AG04449 (cell line): ENCODE data around the gene TIMELESS.
"Not testable (repeated sequence)": the region's sequence is repeated elsewhere in the genome, so short reads cannot be mapped to it uniquely, and the experiment has no call there.

Experiments used
- CTCF ChIA-PET: fragments of 350-600 bp; formaldehyde crosslinking; extraction: SDS; loops from one replicate; lab custom pipeline; 2021; ENCODE audit warnings: antibody characterized with exemption; lab: Yijun Ruan, JAX
- POLR2A ChIA-PET: fragments of 400-600, 350-600 bp; formaldehyde crosslinking; extraction: SDS; loops from one replicate; lab custom pipeline; 2020; ENCODE audit warnings: antibody characterized with exemption, inconsistent platforms; lab: Yijun Ruan, JAX
- DNase-seq: peaks from one replicate; pipeline ENCODE4 v3.0.0-alpha.2; 2010; ENCODE audit warnings: low read depth, low spot score
- H3K4me3 ChIP-seq: 2 replicates; pipeline ENCODE4 v1.5.1; 2011; ENCODE audit warnings: low read depth, mild to moderate bottlenecking, control low read depth, low read length
- TF ChIP-seq, protein P1 (sequence below): IDR thresholded peaks from one replicate; pipeline ENCODE4 v1.5.1; 2011; ENCODE audit warnings: mild to moderate bottlenecking, moderate library complexity, low read length, control low read depth, inconsistent platforms; ENCODE audit not compliant: insufficient read depth; ENCODE audit errors: missing control alignments

The TIMELESS gene, protein sequence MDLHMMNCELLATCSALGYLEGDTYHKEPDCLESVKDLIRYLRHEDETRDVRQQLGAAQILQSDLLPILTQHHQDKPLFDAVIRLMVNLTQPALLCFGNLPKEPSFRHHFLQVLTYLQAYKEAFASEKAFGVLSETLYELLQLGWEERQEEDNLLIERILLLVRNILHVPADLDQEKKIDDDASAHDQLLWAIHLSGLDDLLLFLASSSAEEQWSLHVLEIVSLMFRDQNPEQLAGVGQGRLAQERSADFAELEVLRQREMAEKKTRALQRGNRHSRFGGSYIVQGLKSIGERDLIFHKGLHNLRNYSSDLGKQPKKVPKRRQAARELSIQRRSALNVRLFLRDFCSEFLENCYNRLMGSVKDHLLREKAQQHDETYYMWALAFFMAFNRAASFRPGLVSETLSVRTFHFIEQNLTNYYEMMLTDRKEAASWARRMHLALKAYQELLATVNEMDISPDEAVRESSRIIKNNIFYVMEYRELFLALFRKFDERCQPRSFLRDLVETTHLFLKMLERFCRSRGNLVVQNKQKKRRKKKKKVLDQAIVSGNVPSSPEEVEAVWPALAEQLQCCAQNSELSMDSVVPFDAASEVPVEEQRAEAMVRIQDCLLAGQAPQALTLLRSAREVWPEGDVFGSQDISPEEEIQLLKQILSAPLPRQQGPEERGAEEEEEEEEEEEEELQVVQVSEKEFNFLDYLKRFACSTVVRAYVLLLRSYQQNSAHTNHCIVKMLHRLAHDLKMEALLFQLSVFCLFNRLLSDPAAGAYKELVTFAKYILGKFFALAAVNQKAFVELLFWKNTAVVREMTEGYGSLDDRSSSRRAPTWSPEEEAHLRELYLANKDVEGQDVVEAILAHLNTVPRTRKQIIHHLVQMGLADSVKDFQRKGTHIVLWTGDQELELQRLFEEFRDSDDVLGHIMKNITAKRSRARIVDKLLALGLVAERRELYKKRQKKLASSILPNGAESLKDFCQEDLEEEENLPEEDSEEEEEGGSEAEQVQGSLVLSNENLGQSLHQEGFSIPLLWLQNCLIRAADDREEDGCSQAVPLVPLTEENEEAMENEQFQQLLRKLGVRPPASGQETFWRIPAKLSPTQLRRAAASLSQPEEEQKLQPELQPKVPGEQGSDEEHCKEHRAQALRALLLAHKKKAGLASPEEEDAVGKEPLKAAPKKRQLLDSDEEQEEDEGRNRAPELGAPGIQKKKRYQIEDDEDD

DNA sequence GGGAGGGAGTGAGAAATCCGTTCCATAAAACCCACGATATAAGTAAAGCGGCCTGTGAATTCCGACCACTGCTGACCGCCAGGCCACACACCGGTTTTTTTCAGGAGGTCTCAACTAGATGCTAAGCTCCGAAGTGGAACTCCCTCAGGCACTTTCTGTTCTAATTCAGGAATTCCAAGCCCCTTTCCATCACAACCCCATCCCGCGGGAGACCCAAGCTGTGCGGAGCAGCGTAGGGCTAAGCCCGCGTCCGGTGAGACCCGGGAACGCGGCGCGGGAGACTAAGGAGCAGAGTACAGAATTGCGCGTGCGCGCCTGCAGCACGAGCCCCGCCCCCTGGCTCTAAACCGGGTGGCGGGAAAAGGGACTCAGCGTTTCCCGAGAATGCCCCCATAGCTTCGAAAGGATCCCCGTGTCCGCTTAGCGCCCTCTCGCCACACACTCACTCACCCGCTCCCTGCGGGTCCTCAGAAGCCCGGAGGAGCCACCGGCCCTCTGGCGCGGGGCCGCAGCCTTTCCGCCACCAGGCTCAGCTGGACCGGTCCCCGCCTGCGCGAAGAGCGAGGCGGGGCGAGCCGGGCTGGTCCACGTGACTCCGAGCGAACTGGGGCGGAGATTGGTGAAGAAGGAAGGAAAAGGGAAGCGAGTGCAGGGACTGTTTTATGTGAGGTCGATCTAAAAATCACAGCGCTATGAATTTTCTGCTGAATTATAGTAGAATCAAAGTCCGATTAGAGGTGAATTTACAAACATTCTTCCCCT, at the start of gene TIMELESS:
Gene TIMELESS (minus strand): TSS at position 567 of the 762 bp plus-strand sequence. CDS start 15,256 bp downstream, outside the sequence.
- CTCF ChIA-PET: interaction anchor here (0.7 to 8.8 kb wide), 7 partner anchors 9 to 259 kb away, joined by 3 to 100 read pairs (median 5); partner anchors contain the start of genes CNPY2, COQ10A and SMARCC2
- DNase-seq: peak; percentile 17

DNA sequence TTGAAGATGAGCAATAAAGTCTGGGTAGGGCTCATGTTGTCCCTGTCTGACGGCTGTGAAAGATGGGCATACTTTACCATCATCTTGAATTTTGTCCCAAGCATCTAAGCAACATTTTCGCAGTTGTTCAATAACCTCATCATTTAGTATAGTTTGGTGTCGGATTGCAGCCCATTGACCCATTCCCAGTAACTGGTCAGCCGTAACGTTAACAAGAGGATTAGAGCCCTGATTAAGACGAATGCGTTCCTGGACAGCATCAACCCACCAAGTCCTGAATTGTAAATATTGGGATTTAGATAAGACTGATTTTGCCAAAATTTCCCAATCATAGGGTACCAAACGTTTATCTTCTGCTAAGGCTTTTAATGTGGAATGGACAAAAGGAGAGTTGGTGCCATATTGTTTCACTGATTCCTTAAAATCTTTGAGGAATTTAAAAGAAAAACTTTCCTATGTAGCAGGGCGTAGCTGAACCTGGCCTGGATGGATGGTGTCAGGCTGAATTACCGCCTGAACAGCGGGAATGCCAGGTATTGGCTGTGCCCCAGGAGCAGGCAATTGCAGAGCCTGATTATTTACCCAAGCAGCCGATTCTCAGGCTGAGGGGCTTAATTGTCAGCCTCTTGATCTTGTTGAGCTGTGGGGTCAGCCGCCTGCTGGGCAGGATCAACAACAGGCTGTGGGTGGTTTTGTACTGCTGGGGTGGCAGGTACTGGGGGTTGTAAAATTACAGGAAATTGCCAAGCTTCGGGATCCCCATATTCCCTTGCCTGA, 49.1 kb upstream of the TIMELESS start:
- POLR2A ChIA-PET, CTCF ChIA-PET: not testable (repeated sequence)

More for the DNA sequence above, at the start of gene TIMELESS:
- TF ChIP-seq, protein P1, sequence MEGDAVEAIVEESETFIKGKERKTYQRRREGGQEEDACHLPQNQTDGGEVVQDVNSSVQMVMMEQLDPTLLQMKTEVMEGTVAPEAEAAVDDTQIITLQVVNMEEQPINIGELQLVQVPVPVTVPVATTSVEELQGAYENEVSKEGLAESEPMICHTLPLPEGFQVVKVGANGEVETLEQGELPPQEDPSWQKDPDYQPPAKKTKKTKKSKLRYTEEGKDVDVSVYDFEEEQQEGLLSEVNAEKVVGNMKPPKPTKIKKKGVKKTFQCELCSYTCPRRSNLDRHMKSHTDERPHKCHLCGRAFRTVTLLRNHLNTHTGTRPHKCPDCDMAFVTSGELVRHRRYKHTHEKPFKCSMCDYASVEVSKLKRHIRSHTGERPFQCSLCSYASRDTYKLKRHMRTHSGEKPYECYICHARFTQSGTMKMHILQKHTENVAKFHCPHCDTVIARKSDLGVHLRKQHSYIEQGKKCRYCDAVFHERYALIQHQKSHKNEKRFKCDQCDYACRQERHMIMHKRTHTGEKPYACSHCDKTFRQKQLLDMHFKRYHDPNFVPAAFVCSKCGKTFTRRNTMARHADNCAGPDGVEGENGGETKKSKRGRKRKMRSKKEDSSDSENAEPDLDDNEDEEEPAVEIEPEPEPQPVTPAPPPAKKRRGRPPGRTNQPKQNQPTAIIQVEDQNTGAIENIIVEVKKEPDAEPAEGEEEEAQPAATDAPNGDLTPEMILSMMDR: no peak
- peak within 1 kb of the TSS; percentile 80 for H3K4me3 ChIP-seq
- POLR2A ChIA-PET: interaction anchor here (0.7 to 1.7 kb wide), 3 partner anchors 21 to 133 kb away, joined by 3 to 11 read pairs (median 5); partner anchors contain the start of genes CNPY2 and STAT2

DNA sequence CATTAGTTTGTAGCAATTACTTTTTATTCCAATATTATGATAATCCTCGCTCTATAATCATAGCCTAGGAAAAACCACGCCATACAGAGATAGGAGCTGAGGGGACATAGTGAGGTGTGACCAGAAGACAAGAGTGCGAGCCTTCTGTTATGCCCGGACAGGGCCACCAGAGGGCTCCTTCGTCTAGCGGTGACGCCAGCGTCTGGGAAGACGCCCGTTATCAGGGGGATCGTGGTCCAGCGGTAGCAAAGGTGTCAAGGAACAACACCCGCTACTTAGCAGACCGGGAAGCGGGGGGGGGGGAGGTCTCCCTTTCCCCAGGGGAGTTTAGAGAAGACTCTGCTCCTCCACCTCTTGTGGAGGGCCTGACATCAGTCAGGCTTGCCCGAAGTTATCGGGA, 47.5 kb upstream of the TIMELESS start:
- CTCF ChIA-PET: interaction anchor here (1.0 to 2.1 kb wide), 12 partner anchors 10 to 139 kb away, joined by 3 to 14 read pairs (median 4); partner anchors contain the start of gene RBMS2
- H3K4me3 ChIP-seq, DNase-seq, POLR2A ChIA-PET: not testable (repeated sequence)
- TF ChIP-seq, protein P1: peak; percentile 46

More for the DNA sequence above, 49.1 kb upstream of the TIMELESS start:
- H3K4me3 ChIP-seq, DNase-seq: not testable (repeated sequence)

DNA sequence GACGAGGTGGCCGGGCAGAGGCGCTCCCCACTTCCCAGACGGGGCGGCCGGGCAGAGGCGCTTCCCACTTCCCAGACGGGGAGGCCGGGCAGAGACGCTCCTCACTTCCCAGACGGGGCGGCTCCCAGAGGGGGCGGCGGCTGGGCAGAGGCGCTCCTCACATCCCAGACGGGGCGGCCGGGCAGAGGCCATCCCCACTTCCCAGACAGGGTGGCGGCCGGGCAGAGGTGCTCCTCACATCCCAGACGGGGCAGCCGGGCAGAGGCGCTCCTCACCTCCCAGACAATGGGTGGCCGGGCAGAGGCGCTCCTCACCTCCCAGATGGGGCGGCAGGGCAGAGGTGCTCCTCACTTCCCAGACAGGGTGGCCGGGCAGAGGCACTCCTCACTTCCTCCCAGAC, 45.3 kb upstream of the TIMELESS start:
- H3K4me3 ChIP-seq, CTCF ChIA-PET, DNase-seq, POLR2A ChIA-PET: not testable (repeated sequence)

DNA sequence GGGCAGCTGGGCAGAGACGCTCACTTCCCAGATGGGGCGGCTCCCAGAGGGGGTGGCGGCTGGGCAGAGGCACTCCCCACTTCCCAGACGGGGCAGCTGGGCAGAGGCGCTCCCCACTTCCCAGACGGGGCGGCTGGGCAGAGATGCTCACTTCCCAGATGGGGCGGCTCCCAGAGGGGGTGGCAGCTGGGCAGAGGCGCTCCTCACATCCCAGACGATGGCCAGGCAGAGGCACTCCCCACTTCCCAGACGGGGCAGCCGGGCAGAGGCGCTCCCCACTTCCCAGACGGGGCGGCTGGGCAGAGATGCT, 44.8 kb upstream of the TIMELESS start:
- DNase-seq, H3K4me3 ChIP-seq, CTCF ChIA-PET, POLR2A ChIA-PET: not testable (repeated sequence)

DNA sequence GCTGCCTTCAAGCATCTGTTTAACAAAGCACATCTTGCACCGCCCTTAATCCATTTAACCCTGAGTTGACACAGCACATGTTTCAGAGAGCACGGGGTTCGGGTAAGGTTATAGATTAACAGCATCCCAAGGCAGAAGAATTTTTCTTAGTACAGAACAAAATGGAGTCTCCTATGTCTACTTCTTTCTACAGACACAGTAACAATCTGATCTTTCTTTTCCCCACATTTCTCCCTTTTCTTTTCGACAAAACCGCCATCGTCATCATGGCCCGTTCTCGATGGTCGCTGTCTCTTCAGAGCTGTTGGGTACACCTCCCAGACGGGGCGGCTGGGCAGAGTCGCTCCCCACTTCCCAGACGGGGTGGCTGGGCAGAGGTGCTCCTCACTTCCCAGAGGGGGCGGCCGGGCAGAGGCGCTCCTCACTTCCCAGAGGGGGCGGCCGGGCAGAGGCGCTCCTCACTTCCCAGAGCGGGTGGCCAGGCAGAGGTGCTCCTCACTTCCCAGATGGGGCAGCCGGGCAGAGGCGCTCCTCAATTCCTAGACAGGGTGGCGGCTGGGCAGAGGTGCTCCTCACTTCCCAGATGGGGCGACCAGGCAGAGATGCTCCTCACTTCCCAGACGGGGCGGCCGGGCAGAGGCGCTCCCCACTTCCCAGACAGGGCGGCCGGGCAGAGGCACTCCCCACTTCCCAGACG, 44.3 kb upstream of the TIMELESS start:
- CTCF ChIA-PET: not testable (repeated sequence)

DNA sequence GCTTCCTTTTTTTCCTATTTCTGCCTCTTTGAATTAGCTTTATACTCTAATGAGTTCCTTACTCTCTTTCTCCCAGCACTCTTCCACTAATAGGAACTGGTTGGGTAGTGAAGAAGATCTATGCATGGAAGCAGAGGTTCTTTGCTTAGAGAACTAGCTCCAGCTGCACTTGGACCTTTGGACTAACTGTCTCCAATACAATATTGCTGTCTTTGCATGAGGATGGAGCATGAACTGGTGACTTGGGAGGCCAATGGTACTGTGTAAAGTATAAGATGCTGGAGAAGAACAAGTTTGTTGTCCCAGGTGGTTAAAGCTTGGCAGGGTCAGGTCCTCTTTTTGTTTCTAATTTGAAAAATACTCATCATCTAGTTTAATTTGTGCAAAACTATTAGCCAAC, 41.1 kb upstream of the TIMELESS start:
- ChIA-PET CTCF (interaction anchor here (0.6 to 3.3 kb wide), 8 partner anchors 9 to 192 kb away, joined by 3 to 24 read pairs (median 6); no protein-coding TSS in a partner anchor), POLR2A (no interaction called here)
- DNase-seq: no peak
- H3K4me3 ChIP-seq: no peak overlapping the region
- TF ChIP-seq, protein P1: no peak

More for the DNA sequence above, 44.3 kb upstream of the TIMELESS start:
- DNase-seq, H3K4me3 ChIP-seq, POLR2A ChIA-PET: not testable (repeated sequence)
